DMS79 treated with DMSO at 0.1 percent for 48 hours (cell line): Measurements from ENCODE around the gene BEAN1.

Source experiments
- DNase-seq: peaks from one replicate; lab custom pipeline; 2025; lab: John Stamatoyannopoulos, UW

BEAN1 gene

DNA sequence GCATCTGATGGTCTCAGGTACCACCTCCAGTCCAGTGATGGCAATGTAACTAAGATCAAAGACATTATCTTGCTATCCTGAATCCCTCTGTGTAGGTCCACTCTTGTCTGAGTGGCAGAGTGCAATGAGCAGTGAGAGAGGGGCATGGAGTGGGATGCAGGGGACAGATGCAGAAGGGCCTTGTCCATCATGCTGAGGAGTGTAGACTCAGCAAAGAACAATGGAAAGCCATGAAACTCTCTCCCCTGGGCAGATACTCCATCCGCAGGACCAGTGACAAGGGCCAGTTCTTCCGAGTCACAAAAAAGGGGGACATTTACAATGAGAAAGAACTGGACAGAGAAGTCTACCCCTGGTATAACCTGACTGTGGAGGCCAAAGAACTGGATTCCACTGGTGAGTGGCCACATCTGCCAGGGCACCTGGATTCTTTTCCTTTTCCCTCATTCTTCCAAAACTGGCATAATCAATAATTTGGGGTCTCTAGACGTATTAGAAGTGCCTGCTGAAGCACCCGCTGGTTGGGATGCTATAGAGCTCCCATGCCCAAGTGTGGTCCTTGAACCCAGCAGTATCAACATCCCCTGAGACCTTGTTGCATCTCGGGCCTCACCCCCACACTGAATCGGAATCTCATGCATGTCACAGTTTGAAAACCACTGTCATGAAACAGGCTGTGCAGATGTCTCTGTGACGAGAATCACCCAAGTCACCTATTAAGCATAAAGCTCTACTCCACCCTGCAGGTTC lies 31.1 kb upstream of the BEAN1 start:
- no peak for DNase-seq

DNA sequence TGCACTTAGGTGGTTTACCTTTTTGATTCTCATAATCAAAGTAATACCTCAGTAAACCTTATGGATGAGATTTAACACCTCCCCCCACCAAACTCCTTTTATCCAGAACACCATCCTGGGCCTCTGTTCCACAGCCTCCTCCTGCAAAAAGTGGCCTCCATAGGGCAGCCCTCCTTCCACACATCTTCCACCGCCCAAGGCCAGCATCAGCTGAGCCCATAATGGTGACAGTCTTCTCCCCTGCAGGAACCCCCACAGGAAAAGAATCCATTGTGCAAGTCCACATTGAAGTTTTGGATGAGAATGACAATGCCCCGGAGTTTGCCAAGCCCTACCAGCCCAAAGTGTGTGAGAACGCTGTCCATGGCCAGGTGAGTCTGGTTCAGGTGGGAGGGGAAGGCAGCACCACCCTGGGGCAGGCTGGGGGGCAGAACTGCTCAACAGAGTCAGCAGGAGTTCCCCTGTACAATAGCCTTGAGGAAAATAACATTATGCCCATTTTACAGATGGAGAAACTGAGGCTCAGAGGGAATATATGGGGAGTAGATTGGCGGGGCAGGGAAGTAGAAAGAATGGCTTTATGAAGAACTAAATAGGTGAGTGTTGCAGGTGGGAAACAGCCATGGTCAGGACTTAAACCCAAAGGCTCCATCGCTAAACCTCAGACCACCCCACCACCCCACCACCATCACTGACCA lies 29.2 kb upstream of the BEAN1 start:
- DNase-seq: no peak

GRCh38 chr16:66399031-66399430 lies 28.1 kb upstream of the BEAN1 start:
- DNase-seq: no peak

DNA sequence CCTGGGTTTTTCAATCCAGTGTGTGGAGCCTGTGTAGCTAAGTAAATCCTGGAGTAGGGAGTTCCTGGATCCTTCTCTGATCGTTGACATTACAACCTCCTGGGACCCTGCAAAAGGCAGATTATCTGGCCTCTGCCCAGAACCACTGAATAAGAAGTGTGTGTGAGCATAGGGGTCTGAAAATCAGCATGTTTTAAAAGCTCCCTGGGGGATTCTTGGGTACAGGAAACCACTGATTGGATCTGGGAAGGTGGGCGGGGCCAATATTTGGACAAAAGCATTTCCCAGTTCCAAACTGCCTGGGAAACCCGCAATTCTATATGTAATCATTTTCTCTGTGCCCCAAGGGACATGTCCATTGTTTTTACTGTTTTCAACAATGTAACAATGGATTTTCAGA lies 27.2 kb upstream of the BEAN1 start:
- DNase-seq: peak; percentile 5

DNA sequence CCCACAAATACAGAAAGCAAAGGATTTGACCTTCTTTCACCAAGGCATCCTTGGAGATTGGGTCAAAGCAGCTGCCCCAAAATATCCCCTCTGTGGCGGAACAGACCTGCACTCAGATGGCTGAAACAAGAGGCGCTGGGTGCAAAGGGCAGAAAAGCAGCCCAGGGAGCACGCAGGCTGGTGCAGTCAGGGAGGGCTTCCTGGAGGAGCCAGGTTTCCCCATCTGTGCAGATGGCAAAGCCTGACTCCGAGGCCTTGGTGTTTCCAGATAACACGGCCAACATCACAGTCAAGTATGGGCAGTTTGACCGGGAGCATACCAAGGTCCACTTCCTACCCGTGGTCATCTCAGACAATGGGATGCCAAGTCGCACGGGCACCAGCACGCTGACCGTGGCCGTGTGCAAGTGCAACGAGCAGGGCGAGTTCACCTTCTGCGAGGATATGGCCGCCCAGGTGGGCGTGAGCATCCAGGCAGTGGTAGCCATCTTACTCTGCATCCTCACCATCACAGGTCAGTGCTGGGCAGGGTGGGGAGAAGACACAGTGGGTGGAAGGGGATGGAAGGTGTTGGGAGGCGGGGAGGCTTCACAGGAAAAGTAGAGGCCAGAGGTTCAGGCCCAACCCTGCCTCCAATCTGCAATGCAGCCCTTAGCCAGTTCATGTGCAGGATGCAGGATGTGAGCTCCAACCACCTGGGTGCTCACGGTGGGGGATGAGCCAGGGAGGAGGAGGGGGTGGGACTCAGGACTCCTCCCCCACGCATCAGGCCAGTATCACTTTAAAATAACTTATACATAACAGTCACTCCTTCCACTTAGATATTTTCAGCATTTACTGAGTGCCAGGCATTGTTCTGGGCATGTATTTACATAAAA lies 26.4 kb upstream of the BEAN1 start:
- no peak for DNase-seq

GRCh38 chr16:66401610-66402009 lies 25.5 kb upstream of the BEAN1 start:
- DNase-seq: no peak

GRCh38 chr16:66402166-66402565 lies 24.9 kb upstream of the BEAN1 start:
- no peak for DNase-seq

DNA sequence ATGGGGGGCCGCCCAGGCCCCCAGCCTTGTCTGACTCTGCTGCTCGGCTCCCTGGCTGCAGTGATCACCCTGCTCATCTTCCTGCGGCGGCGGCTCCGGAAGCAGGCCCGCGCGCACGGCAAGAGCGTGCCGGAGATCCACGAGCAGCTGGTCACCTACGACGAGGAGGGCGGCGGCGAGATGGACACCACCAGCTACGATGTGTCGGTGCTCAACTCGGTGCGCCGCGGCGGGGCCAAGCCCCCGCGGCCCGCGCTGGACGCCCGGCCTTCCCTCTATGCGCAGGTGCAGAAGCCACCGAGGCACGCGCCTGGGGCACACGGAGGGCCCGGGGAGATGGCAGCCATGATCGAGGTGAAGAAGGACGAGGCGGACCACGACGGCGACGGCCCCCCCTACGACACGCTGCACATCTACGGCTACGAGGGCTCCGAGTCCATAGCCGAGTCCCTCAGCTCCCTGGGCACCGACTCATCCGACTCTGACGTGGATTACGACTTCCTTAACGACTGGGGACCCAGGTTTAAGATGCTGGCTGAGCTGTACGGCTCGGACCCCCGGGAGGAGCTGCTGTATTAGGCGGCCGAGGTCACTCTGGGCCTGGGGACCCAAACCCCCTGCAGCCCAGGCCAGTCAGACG lies 24.4 kb upstream of the BEAN1 start:
- no peak for DNase-seq

DNA sequence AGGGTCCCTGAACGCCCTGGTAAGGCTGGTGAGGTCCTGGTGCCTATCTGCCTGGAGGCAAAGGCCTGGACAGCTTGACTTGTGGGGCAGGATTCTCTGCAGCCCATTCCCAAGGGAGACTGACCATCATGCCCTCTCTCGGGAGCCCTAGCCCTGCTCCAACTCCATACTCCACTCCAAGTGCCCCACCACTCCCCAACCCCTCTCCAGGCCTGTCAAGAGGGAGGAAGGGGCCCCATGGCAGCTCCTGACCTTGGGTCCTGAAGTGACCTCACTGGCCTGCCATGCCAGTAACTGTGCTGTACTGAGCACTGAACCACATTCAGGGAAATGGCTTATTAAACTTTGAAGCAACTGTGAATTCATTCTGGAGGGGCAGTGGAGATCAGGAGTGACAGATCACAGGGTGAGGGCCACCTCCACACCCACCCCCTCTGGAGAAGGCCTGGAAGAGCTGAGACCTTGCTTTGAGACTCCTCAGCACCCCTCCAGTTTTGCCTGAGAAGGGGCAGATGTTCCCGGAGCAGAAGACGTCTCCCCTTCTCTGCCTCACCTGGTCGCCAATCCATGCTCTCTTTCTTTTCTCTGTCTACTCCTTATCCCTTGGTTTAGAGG lies 23.5 kb upstream of the BEAN1 start:
- DNase-seq: no peak

GRCh38 chr16:66405057-66405783 lies 21.9 kb upstream of the BEAN1 start:
- no peak for DNase-seq

- DNase-seq: peak; percentile 36
Observed at GRCh38 chr16:66406534-66407221, 20.4 kb upstream of the BEAN1 start.

- no peak for DNase-seq
Observed at GRCh38 chr16:66408163-66409048, 18.7 kb upstream of the BEAN1 start.

- no peak for DNase-seq
Observed at GRCh38 chr16:66409156-66409555, 17.9 kb upstream of the BEAN1 start.

DNA sequence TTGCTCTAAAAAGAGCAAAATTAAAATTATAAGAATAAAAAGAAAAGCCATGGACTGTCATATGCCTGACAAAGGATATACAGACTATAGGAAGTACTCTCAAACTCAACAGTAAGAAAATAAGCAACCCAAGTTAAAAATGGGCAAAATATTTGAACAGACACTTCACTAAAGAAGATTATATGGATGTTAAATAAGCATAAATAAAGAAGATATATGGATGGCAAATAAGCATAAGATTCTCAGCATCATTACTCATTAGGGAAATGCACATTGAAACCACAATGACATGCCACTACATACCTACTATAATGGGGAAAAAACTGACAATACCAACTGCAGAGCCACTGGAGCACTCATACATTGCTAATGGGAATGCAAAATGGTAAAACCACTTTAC lies 14.9 kb upstream of the BEAN1 start:
- no peak for DNase-seq

- no peak for DNase-seq
Observed at GRCh38 chr16:66414891-66415290, 12.2 kb upstream of the BEAN1 start.

DNA sequence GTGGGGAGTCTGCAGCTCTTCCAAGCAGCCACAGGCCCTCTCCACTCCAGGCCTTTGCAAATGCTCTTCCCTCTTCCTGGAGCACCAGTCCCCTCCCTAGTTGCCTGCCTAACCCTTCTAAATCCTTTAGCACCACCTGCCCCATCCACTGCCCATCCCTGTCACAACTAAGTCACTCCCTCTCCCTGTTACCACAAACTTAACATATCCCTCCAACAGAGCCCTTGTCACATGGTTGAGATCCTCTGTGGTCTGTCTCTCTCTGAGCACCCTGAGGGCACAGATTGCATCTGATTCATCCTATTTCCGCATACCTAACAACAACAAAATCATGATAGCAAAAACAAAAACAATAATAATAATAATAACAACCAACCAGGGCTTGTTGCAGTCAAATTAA lies 11.0 kb upstream of the BEAN1 start:
- DNase-seq: no peak

GRCh38 chr16:66416939-66417700 lies 10.0 kb upstream of the BEAN1 start:
- no peak for DNase-seq

GRCh38 chr16:66418165-66418962 lies 8.7 kb upstream of the BEAN1 start:
- DNase-seq: no peak
